GM19463 (cell line): ENCODE measurements around the gene MBNL2.
"Not testable (repeated sequence)": the region's sequence is repeated elsewhere in the genome, so short reads cannot be mapped to it uniquely, and the experiment has no call there.

ENCODE experiments used
- ATAC-seq: cut with Tn5 transposase; IDR thresholded peaks from one replicate; pipeline ENCODE4 v1.9.1; 2021; ENCODE audit warnings: mild to moderate bottlenecking, moderate library complexity; ENCODE audit not compliant: unreplicated experiment

The MBNL2 gene

GRCh38 chr13:97341135-97341534 lies 119.0 kb downstream of the MBNL2 start:
- ATAC-seq, result no peak

GRCh38 chr13:97342136-97342535 lies 120.0 kb downstream of the MBNL2 start:
- ATAC-seq, result no peak

- ATAC-seq, result no peak
Observed at GRCh38 chr13:97342936-97343335, 120.8 kb downstream of the MBNL2 start.

GRCh38 chr13:97344265-97345175 lies 122.4 kb downstream of the MBNL2 start:
- peak; percentile 76 for ATAC-seq

- no peak for ATAC-seq
Observed at GRCh38 chr13:97346097-97346496, 124.0 kb downstream of the MBNL2 start.

GRCh38 chr13:97346561-97347254 lies 124.6 kb downstream of the MBNL2 start:
- no peak for ATAC-seq

- no peak for ATAC-seq
Observed at GRCh38 chr13:97347255-97347932, 125.3 kb downstream of the MBNL2 start.

GRCh38 chr13:97348569-97349100 lies 126.5 kb downstream of the MBNL2 start:
- ATAC-seq, result no peak

- not testable (repeated sequence) for ATAC-seq
Observed at GRCh38 chr13:97352012-97352411, 129.9 kb downstream of the MBNL2 start.

- ATAC-seq, result no peak
Observed at GRCh38 chr13:97352815-97353214, 130.7 kb downstream of the MBNL2 start.

- no peak for ATAC-seq
Observed at GRCh38 chr13:97353927-97354675, 132.0 kb downstream of the MBNL2 start.

- ATAC-seq, result no peak
Observed at GRCh38 chr13:97354808-97355207, 132.7 kb downstream of the MBNL2 start.

- no peak for ATAC-seq
Observed at GRCh38 chr13:97356592-97356991, 134.5 kb downstream of the MBNL2 start.

GRCh38 chr13:97359181-97360057 lies 137.3 kb downstream of the MBNL2 start:
- peak; percentile 96 for ATAC-seq

- no peak for ATAC-seq
Observed at GRCh38 chr13:97360610-97361009, 138.5 kb downstream of the MBNL2 start.

- ATAC-seq, result no peak
Observed at GRCh38 chr13:97364031-97364430, 141.9 kb downstream of the MBNL2 start.

- no peak for ATAC-seq
Observed at GRCh38 chr13:97364827-97365226, 142.7 kb downstream of the MBNL2 start.

- no peak for ATAC-seq
Observed at GRCh38 chr13:97366172-97366688, 144.1 kb downstream of the MBNL2 start.
